HG03196 (cell line): ENCODE measurements around the gene RPP40.
"Not testable (repeated sequence)": the region's sequence is repeated elsewhere in the genome, so short reads cannot be mapped to it uniquely, and the experiment has no call there.

Experiments
- ATAC-seq: cut with Tn5 transposase; IDR thresholded peaks from one replicate; pipeline ENCODE4 v1.9.1; 2021; ENCODE audit not compliant: unreplicated experiment

The RPP40 gene, protein sequence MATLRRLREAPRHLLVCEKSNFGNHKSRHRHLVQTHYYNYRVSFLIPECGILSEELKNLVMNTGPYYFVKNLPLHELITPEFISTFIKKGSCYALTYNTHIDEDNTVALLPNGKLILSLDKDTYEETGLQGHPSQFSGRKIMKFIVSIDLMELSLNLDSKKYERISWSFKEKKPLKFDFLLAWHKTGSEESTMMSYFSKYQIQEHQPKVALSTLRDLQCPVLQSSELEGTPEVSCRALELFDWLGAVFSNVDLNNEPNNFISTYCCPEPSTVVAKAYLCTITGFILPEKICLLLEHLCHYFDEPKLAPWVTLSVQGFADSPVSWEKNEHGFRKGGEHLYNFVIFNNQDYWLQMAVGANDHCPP

GRCh38 chr6:5003604-5004372 lies at the start of gene RPP40:
TSS of gene RPP40 (minus strand) at chr6:5004037. CDS start at chr6:5004002, 35 bp downstream.
- ATAC-seq: peak; percentile 95

DNA sequence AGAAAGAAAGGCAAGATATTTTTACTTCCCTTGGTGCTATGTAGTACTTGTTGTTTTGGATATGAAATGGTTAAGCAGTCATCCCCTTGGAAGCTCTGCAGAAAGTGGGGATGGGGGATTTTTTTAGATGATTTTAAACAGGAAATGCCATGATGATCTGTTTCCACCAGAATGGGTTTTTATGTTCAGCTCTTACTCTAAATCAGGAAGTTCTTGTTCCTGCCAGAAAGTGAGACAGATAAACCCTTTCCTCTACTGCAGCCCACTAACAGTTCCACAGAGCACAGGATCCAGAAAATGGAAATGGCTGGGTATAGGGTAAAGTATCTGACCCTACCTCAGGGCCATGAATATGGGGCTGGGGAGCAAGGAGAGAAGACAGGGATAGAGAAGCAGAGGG lies 49.2 kb upstream of the RPP40 start:
- no peak for ATAC-seq

DNA sequence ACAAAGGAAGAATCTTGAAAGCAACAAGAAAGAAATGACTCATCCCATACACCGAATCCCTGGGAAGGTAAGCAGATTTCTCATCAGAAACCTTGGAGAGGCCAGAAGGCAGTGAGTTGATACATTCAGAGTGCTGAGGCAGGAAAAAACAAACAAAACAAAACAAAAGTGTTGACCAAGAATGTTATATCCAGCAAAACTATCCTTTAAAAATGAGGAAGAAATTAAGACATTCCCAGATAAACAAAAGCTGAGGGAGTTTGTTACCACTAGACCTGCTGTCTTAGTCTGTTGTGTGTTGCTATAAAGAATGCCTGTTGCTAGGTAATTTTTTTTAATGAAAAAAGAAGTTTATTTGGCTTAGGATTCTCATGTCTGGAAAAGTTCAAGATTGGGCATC lies 47.6 kb upstream of the RPP40 start:
- ATAC-seq: no peak

- no peak for ATAC-seq
Measured at GRCh38 chr6:5050009-5050408, 46.2 kb upstream of the RPP40 start.

GRCh38 chr6:5046430-5046829 lies 42.6 kb upstream of the RPP40 start:
- no peak for ATAC-seq

DNA sequence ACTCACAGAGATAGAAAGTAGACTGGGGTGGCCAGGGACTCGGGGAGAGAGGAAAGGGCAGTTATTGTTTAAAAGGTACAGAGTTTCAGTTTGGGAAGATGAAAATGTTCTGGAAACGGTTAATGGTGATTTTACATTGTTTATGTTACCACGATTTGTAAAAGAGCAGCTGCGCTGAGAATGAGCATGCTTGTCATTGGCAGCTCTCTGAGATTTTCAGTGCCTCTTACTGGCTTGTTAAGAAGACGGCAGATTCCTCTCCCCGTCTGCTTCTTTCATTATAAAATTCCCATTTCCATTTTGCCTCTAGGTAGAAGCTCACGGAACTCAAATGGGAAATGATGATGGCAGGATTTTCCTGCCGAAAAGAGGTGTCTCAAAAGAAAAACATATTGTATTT lies 41.6 kb upstream of the RPP40 start:
- no peak for ATAC-seq

DNA sequence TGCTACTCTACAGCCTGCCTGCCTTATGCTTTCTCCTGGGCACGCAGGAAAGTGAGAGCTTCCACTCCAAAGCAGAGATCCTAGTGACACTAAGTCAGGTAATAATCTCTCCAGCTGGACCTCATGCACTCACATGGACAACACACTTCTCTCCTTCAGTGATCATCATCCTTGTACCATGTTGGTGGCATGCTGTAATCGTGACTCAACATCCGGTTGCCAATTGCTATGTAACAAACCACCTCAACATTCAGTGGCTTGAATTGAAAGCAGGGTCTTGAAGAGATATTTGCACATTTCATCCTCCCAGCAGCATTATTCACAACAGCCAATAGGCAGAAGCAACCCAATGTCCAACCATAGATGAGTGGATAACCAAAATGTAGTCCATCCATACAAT lies 41.0 kb upstream of the RPP40 start:
- ATAC-seq: no peak

DNA sequence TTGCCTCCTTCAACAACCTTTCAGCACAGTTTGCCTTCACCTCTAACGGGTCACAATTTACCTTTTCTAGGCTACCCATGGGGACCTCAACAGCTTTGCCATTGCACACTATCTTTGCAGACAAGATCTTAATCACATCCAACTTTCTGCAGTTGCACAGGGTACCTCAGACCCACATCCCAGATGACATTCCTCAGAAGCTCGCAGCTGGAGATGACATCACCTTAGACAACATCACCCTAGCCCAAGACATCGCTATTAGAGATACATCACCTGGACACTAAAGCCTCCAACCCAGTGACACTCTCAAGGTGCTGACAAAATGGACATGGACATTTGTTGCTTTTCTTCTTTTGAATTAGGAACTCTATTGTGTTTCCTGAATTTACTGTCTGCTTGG lies 38.6 kb upstream of the RPP40 start:
- ATAC-seq: no peak

- ATAC-seq: no peak
Measured at GRCh38 chr6:5041955-5042354, 38.1 kb upstream of the RPP40 start.

GRCh38 chr6:5036269-5036668 lies 32.4 kb upstream of the RPP40 start:
- no peak for ATAC-seq

- ATAC-seq: no peak
Measured at GRCh38 chr6:5034736-5035135, 30.9 kb upstream of the RPP40 start.

DNA sequence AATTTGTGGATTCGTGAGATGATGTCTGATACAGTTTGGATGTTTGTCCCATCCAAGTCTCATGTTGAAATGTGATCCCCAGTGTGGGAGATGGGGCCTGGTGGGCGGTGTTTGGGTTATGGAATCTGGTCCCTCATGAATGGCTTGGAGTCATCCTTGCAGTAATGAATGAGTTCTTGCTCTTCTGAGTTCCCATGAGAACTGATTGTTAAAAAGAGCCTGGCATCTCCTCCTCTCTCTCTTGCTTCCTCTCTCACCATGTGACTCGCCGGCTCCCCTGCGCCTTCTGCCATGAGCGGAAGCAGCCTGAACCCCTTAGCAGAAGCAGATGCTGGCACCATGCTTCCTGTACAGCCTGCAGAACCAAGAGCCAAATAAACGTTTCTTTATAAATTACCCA lies 30.5 kb upstream of the RPP40 start:
- ATAC-seq: no peak

DNA sequence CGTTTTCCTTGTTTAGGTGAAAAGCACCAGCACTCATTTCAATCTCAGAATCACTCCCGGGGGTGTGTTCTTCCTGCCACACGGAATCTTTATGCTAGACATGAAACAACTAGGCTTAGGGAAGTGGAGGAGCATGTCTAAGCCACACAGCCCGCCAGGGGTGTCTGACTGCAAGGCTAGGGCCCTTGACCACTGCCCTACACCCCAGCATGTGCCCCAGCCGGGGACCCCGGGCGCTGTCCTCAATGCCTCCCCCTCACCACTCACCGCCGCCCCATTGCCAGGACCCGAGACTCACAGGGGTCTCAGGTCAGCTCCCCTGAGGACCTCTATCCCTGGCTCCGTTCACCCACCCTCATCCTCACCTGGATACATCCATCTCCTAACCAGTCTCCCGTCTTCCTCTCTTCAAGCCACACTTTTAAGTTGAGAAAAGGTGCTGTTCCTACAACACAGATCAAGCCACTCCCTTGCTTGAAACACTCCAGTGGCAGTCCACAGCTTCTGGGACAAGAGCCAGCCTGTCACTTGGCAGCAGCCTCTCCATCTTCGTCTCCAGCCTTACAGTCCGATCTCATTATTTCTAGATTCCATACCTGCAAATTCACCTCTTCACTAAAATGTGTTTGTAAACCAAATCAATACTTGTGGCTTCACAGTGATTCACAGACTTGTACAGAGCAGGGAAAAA lies 29.5 kb upstream of the RPP40 start:
- ATAC-seq: not testable (repeated sequence)

DNA sequence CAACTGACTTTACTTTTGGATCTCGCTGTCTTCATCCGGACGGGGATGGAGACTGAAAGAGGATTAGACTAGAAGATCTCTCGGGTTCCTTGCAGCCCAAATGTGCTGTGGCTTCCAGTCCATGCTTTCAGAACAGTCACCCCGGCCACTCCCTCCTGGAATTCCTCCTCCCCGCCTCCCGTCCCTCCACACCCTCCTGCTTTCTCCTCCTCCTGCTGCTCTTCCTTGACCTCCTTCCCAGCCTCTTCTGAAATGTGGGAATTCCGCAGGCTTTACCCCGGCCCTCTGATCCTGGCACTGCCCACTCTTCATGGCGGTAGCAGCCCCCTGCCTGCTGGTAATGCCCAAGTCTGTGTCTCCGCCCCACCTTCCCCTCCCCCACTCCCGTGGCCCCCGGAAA lies 28.9 kb upstream of the RPP40 start:
- not testable (repeated sequence) for ATAC-seq

- no peak for ATAC-seq
Measured at GRCh38 chr6:5031150-5031549, 27.3 kb upstream of the RPP40 start.

DNA sequence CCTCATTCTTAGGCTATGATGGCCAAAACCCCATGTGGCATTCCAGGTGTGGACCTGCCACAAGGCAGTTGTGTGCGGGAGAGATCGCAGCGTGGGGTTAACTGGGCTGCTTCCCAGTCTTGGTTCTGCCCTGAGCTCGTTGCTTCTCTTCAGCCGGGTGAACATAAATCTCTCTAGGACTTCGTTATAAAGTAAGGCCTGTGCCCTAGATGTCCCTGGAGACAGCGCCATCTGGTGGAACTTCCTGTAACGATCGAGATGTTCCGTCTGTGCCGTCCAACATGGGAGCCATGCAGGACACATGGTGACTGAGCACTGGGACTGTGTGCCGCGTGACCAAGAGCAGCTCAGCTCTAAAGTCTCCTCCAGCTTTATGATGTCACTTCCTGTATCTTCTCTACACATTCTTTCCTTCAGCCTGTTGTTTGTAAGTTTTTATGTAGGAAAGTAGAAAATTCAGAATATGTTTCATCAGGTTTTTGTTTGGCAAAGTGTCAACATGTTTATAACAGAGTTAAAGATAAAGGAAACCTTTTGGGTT lies 26.8 kb upstream of the RPP40 start:
- no peak for ATAC-seq

GRCh38 chr6:5029609-5030008 lies 25.8 kb upstream of the RPP40 start:
- ATAC-seq: no peak

- no peak for ATAC-seq
Measured at GRCh38 chr6:5028921-5029320, 25.1 kb upstream of the RPP40 start.

DNA sequence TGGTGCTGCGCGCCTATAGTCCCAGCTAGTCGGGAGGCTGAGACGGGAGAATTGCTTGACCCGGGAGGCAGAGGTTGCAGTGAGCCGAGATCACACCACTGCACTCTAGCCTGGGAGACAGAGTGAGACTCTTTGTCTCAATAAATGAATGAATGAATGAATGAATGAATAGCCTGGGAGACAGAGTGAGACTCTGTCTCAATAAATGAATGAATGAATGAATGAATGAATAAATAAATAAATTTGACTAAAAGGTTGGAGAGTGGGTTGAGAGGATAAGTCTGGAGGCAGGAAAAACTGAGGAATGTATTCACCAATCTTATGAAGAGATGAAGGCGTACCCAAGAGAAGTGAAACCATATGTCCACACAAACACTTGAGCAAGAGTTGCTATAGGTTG lies 24.5 kb upstream of the RPP40 start:
- no peak for ATAC-seq

- no peak for ATAC-seq
Measured at GRCh38 chr6:5025911-5026819, 22.3 kb upstream of the RPP40 start.

DNA sequence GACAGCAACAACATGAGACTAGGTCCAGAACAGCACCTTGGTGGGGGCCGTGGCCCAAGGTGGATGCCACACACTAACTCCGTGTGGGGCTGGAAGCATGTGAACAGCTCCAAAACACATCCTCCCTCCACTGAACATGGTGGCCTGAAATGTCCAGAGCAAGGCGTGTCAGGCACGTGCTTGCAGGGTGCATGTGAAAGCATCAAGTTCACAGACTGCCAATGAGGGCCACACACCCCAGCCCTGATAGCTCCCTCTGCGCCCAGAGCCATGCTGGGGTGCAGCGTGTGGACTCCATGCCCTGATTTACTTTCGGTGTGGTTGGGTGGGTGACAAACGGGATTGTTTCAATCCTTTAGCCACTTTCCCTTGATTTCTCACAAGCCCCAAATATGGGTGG lies 20.1 kb upstream of the RPP40 start:
- ATAC-seq: no peak
